Measurements from ENCODE around the gene TOP2A. TPM values are rescaled to one million over a fixed set of nuclear protein-coding genes. Genes with fewer than 3 reads are reported as not detected.
"Not testable (repeated sequence)": the region's sequence is repeated elsewhere in the genome, so short reads cannot be mapped to it uniquely, and the experiment has no call there.

TOP2A gene
- total RNA-seq, 1 experiment from 2014 or later = 199 TPM

- Histone ChIP-seq H2AFZ (ENCODE audit: low read length) (no peak overlapping the region), H3K9me3 (ENCODE audit: low read length) (no peaks in the 10 kb centered on the region), H3K4me1 (ENCODE audit: low read length) (peaks cover 5% of the 10 kb centered on the region), H3K27ac (ENCODE audit: low read length) (no peak overlapping the region), H3K4me3 (ENCODE audit: low read length) (no peak overlapping the region), H3K4me2 (ENCODE audit: low read depth, low read length, poor library complexity, severe bottlenecking) (no peak overlapping the region), H3K36me3 (ENCODE audit: insufficient read depth, low read length) (no peaks in the 10 kb centered on the region), H4K20me1 (ENCODE audit: insufficient read depth, low read depth, low read length) (no peaks in the 10 kb centered on the region), H3K9ac (ENCODE audit: low read length) (no peak overlapping the region), H3K79me2 (ENCODE audit: low read length) (no peaks in the 10 kb centered on the region), H3K9me2 (replicated peaks; ENCODE audit: insufficient read depth, low read length) (no peaks in the 10 kb centered on the region), H3K27me3 (ENCODE audit: low read length) (no peaks in the 10 kb centered on the region)
- no peak for DNase-seq
Observed at GRCh38 chr17:40425741-40426140, 8.0 kb upstream of the TOP2A start.

GRCh38 chr17:40422990-40423633 is 5.4 kb upstream of the TOP2A start:
- Histone ChIP-seq H3K9me2 (replicated peaks; ENCODE audit: insufficient read depth, low read length) (no peaks in the 10 kb centered on the region), H3K9me3 (ENCODE audit: low read length) (no peaks in the 10 kb centered on the region), H3K4me3 (ENCODE audit: low read length) (no peak overlapping the region), H3K9ac (ENCODE audit: low read length) (no peak overlapping the region), H3K4me2 (ENCODE audit: low read depth, low read length, poor library complexity, severe bottlenecking) (no peak overlapping the region), H3K27ac (ENCODE audit: low read length) (no peak overlapping the region), H3K4me1 (ENCODE audit: low read length) (peaks cover 8% of the 10 kb centered on the region), H3K79me2 (ENCODE audit: low read length) (no peaks in the 10 kb centered on the region), H4K20me1 (ENCODE audit: insufficient read depth, low read depth, low read length) (no peaks in the 10 kb centered on the region), H3K36me3 (ENCODE audit: insufficient read depth, low read length) (no peaks in the 10 kb centered on the region), H3K27me3 (ENCODE audit: low read length) (no peaks in the 10 kb centered on the region), H2AFZ (ENCODE audit: low read length) (no peak overlapping the region)
- no peak for DNase-seq

GRCh38 chr17:40419559-40420331 is 2.0 kb upstream of the TOP2A start:
- Histone ChIP-seq H3K79me2 (ENCODE audit: low read length) (peaks cover 26% of the 10 kb centered on the region), H3K4me2 (ENCODE audit: low read depth, low read length, poor library complexity, severe bottlenecking) (no peak overlapping the region), H2AFZ (ENCODE audit: low read length) (no peak overlapping the region), H3K36me3 (ENCODE audit: insufficient read depth, low read length) (peaks cover 10% of the 10 kb centered on the region; the same call in 1 of the 2 replicates), H3K9ac (ENCODE audit: low read length) (no peak overlapping the region), H3K27ac (ENCODE audit: low read length) (no peak overlapping the region), H3K4me1 (ENCODE audit: low read length) (peaks cover 23% of the 10 kb centered on the region), H3K9me3 (ENCODE audit: low read length) (no peaks in the 10 kb centered on the region), H3K27me3 (ENCODE audit: low read length) (no peaks in the 10 kb centered on the region), H4K20me1 (ENCODE audit: insufficient read depth, low read depth, low read length) (no peaks in the 10 kb centered on the region), H3K4me3 (ENCODE audit: low read length) (no peak overlapping the region), H3K9me2 (replicated peaks; ENCODE audit: insufficient read depth, low read length) (no peaks in the 10 kb centered on the region)
- no peak for DNase-seq

- H3K9me2 ChIP-seq (replicated peaks; ENCODE audit: insufficient read depth, low read length) = no peaks in the 10 kb centered on the region
- peak overlapping the region; percentile 85 for H3K4me3 ChIP-seq (ENCODE audit: low read length)
- no peak for DNase-seq
Observed at GRCh38 chr17:40418428-40418706, 671 bp upstream of the TOP2A start.

GRCh38 chr17:40417258-40417608 is 463 bp downstream of the TOP2A start:
- H3K4me2 ChIP-seq (ENCODE audit: low read depth, low read length, poor library complexity, severe bottlenecking) = peak overlapping the region; percentile 87
- H3K79me2 ChIP-seq (ENCODE audit: low read length) = peaks cover 35% of the 10 kb centered on the region
- no peaks in the 10 kb centered on the region for H3K9me3 ChIP-seq (ENCODE audit: low read length)
- peaks cover 28% of the 10 kb centered on the region; the same call in 1 of the 2 replicates for H3K36me3 ChIP-seq (ENCODE audit: insufficient read depth, low read length)
- peak; percentile 69 for DNase-seq
- H3K27ac ChIP-seq (ENCODE audit: low read length) = peak overlapping the region; percentile 75
- H3K9ac ChIP-seq (ENCODE audit: low read length) = peak overlapping the region; percentile 86
- H3K27me3 ChIP-seq (ENCODE audit: low read length) = no peaks in the 10 kb centered on the region
- H2AFZ ChIP-seq (ENCODE audit: low read length) = peak overlapping the region; percentile 40; the same call in 1 of the 2 replicates
- H3K4me3 ChIP-seq (ENCODE audit: low read length) = peak overlapping the region; percentile 85
- H3K9me2 ChIP-seq (replicated peaks; ENCODE audit: insufficient read depth, low read length) = no peaks in the 10 kb centered on the region
- H3K4me1 ChIP-seq (ENCODE audit: low read length) = peaks cover 18% of the 10 kb centered on the region
- no peaks in the 10 kb centered on the region for H4K20me1 ChIP-seq (ENCODE audit: insufficient read depth, low read depth, low read length)

More at GRCh38 chr17:40418428-40418706, 671 bp upstream of the TOP2A start:
- peaks cover 23% of the 10 kb centered on the region for H3K4me1 ChIP-seq (ENCODE audit: low read length)
- peaks cover 19% of the 10 kb centered on the region; the same call in 1 of the 2 replicates for H3K36me3 ChIP-seq (ENCODE audit: insufficient read depth, low read length)
- H3K27ac ChIP-seq (ENCODE audit: low read length) = no peak overlapping the region
- no peaks in the 10 kb centered on the region for H3K27me3 ChIP-seq (ENCODE audit: low read length)
- H4K20me1 ChIP-seq (ENCODE audit: insufficient read depth, low read depth, low read length) = no peaks in the 10 kb centered on the region
- peaks cover 32% of the 10 kb centered on the region for H3K79me2 ChIP-seq (ENCODE audit: low read length)
- H3K9ac ChIP-seq (ENCODE audit: low read length) = peak overlapping the region; percentile 65
- H2AFZ ChIP-seq (ENCODE audit: low read length) = peak overlapping the region; percentile 91
- H3K9me3 ChIP-seq (ENCODE audit: low read length) = no peaks in the 10 kb centered on the region
- H3K4me2 ChIP-seq (ENCODE audit: low read depth, low read length, poor library complexity, severe bottlenecking) = peak overlapping the region; percentile 87

- peak overlapping the region; percentile 75 for H3K27ac ChIP-seq (ENCODE audit: low read length)
Observed at GRCh38 chr17:40416671-40417070, 1.0 kb downstream of the TOP2A start.

GRCh38 chr17:40415390-40415789 is 2.3 kb downstream of the TOP2A start:
- DNase-seq = peak; percentile 78
- no peak overlapping the region for H3K27ac ChIP-seq (ENCODE audit: low read length)
- no peaks in the 10 kb centered on the region for H3K9me3 ChIP-seq (ENCODE audit: low read length)
- H2AFZ ChIP-seq (ENCODE audit: low read length) = no peak overlapping the region
- peaks cover 18% of the 10 kb centered on the region for H3K4me1 ChIP-seq (ENCODE audit: low read length)
- H3K4me3 ChIP-seq (ENCODE audit: low read length) = peak overlapping the region; percentile 85; the same call in 1 of the 2 replicates
- H3K4me2 ChIP-seq (ENCODE audit: low read depth, low read length, poor library complexity, severe bottlenecking) = peak overlapping the region; percentile 87
- H3K9ac ChIP-seq (ENCODE audit: low read length) = no peak overlapping the region
- no peaks in the 10 kb centered on the region for H3K27me3 ChIP-seq (ENCODE audit: low read length)
- H4K20me1 ChIP-seq (ENCODE audit: insufficient read depth, low read depth, low read length) = no peaks in the 10 kb centered on the region
- H3K36me3 ChIP-seq (ENCODE audit: insufficient read depth, low read length) = peaks cover 45% of the 10 kb centered on the region
- peaks cover 35% of the 10 kb centered on the region for H3K79me2 ChIP-seq (ENCODE audit: low read length)
- no peaks in the 10 kb centered on the region for H3K9me2 ChIP-seq (replicated peaks; ENCODE audit: insufficient read depth, low read length)

More at GRCh38 chr17:40416671-40417070, 1.0 kb downstream of the TOP2A start:
- Histone ChIP-seq H3K9me3 (ENCODE audit: low read length) (no peaks in the 10 kb centered on the region), H3K9ac (ENCODE audit: low read length) (peak overlapping the region; percentile 86), H3K4me3 (ENCODE audit: low read length) (peak overlapping the region; percentile 85), H4K20me1 (ENCODE audit: insufficient read depth, low read depth, low read length) (no peaks in the 10 kb centered on the region), H3K79me2 (ENCODE audit: low read length) (peaks cover 35% of the 10 kb centered on the region), H3K36me3 (ENCODE audit: insufficient read depth, low read length) (peaks cover 33% of the 10 kb centered on the region; the same call in 1 of the 2 replicates), H3K9me2 (replicated peaks; ENCODE audit: insufficient read depth, low read length) (no peaks in the 10 kb centered on the region), H3K27me3 (ENCODE audit: low read length) (no peaks in the 10 kb centered on the region), H3K4me1 (ENCODE audit: low read length) (peaks cover 18% of the 10 kb centered on the region), H3K4me2 (ENCODE audit: low read depth, low read length, poor library complexity, severe bottlenecking) (peak overlapping the region; percentile 87), H2AFZ (ENCODE audit: low read length) (no peak overlapping the region)
- peak; percentile 54 for DNase-seq

- H3K4me2 ChIP-seq (ENCODE audit: low read depth, low read length, poor library complexity, severe bottlenecking); H3K27ac ChIP-seq (ENCODE audit: low read length); DNase-seq; H3K9me3 ChIP-seq (ENCODE audit: low read length); H2AFZ ChIP-seq (ENCODE audit: low read length); H4K20me1 ChIP-seq (ENCODE audit: insufficient read depth, low read depth, low read length); H3K9me2 ChIP-seq (replicated peaks; ENCODE audit: insufficient read depth, low read length); H3K9ac ChIP-seq (ENCODE audit: low read length); H3K27me3 ChIP-seq (ENCODE audit: low read length); H3K4me3 ChIP-seq (ENCODE audit: low read length): not testable (repeated sequence)
- H3K79me2 ChIP-seq (ENCODE audit: low read length) = peaks cover 35% of the 10 kb centered on the region
- peaks cover 55% of the 10 kb centered on the region for H3K36me3 ChIP-seq (ENCODE audit: insufficient read depth, low read length)
- H3K4me1 ChIP-seq (ENCODE audit: low read length) = peaks cover 18% of the 10 kb centered on the region
Observed at GRCh38 chr17:40414312-40414711, 3.4 kb downstream of the TOP2A start.
